SU-DHL-6 (cell line): ENCODE measurements around the gene C5orf24.

Experiments used
- H2AFZ ChIP-seq: fragments of 200-600 bp; sonication (generic); 2 replicates; pipeline ENCODE4 v1.6.1; 2014; ENCODE audit warnings: low read depth, mild to moderate bottlenecking, moderate library complexity, mixed read lengths, antibody characterized with exemption, low read length; ENCODE audit not compliant: severe bottlenecking
- H3F3A ChIP-seq: fragments of 200-600 bp; shearing (Covaris generic); 2 replicates; pipeline ENCODE4 v1.6.0; 2016; ENCODE audit warnings: antibody characterized with exemption, mild to moderate bottlenecking; ENCODE audit not compliant: insufficient read depth
- H3K27ac ChIP-seq: fragments of 200-600 bp; sonication (generic); 2 replicates; pipeline ENCODE4 v1.5.1; 2016; ENCODE audit warnings: low read depth, mild to moderate bottlenecking, low read length, moderate library complexity, mixed read lengths
- H3K27me3 ChIP-seq: fragments of 200-600 bp; sonication (generic), shearing (Covaris generic); 2 replicates; pipeline ENCODE4 v1.6.0; 2014; ENCODE audit warnings: mild to moderate bottlenecking, low read length
- H3K36me3 ChIP-seq: fragments of 200-600 bp; sonication (generic); 2 replicates; pipeline ENCODE4 v1.6.1; 2014; ENCODE audit warnings: mild to moderate bottlenecking, low read length, mixed read lengths
- H3K4me2 ChIP-seq: fragments of 300-600, 200-600 bp; shearing (Covaris generic), sonication (generic); 2 replicates; pipeline ENCODE4 v1.6.0; 2014; ENCODE audit warnings: low read length, low read depth, mild to moderate bottlenecking; ENCODE audit not compliant: poor library complexity, severe bottlenecking
- H3K4me3 ChIP-seq: fragments of 200-600 bp; sonication (generic); 2 replicates; pipeline ENCODE4 v1.5.1; 2014; ENCODE audit warnings: antibody characterized with exemption, low read length, mild to moderate bottlenecking, mixed read lengths; ENCODE audit not compliant: insufficient read depth, poor library complexity, severe bottlenecking
- H3K79me2 ChIP-seq: fragments of 200-600 bp; sonication (generic); 2 replicates; pipeline ENCODE4 v1.6.1; 2014; ENCODE audit warnings: mild to moderate bottlenecking, low read length, moderate library complexity; ENCODE audit not compliant: insufficient read depth
- H3K9ac ChIP-seq: fragments of 200-600 bp; sonication (generic); 2 replicates; pipeline ENCODE4 v1.7.0; 2014; ENCODE audit warnings: mild to moderate bottlenecking, low read length
- H3K9me2 ChIP-seq: fragments of 200-600 bp; sonication (generic); replicated peaks from 2 replicates; pipeline ENCODE4 v1.6.1; 2014; ENCODE audit warnings: low read length; ENCODE audit not compliant: insufficient read depth
- H3K9me3 ChIP-seq: fragments of 200-600 bp; sonication (generic); 2 replicates; pipeline ENCODE4 v1.6.1; 2014; ENCODE audit warnings: low read length, mixed read lengths; ENCODE audit not compliant: insufficient read depth
- H4K20me1 ChIP-seq: fragments of 200-600 bp; sonication (generic); 2 replicates; pipeline ENCODE4 v1.6.1; 2014; ENCODE audit warnings: low read depth, mild to moderate bottlenecking, antibody characterized with exemption, low read length, moderate library complexity, mixed read lengths
- CTCF ChIP-seq: fragments of 200-600 bp; sonication (generic); IDR thresholded peaks from one replicate; pipeline ENCODE4 v1.5.1; 2017; ENCODE audit warnings: antibody characterized with exemption, mild to moderate bottlenecking, low read length, moderate library complexity; ENCODE audit not compliant: insufficient read depth, poor library complexity, severe bottlenecking
- EZH2phosphoT487 ChIP-seq: fragments of 200-600 bp; sonication (generic), shearing (Covaris generic); conservative IDR thresholded peaks from 2 replicates; pipeline ENCODE4 v1.6.1; 2018; ENCODE audit warnings: mild to moderate bottlenecking, antibody characterized with exemption, low read length, moderate library complexity, mixed read lengths

C5orf24 gene

DNA sequence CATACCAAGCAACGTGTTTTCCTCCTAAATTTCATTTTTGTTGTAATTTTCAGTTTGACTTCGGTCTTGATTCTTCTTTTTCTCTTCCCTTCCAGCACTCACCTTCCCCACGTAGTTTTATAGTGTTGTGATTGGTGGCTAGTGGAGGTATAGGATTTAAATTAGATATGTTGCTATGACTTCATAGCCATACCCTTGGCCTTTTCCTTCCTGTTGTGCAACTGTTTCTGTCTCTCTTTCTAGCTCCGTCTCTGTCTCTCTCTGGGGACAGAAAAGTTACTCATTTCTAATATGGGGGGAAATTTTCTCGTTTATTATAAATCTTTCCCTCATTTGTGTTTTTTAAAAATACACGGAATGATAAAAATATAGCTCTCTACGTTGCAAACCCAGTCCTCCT lies 20.6 kb upstream of the C5orf24 start:
- H3K9me2 ChIP-seq: no peaks in the 10 kb centered on the region
- H3K9me3 ChIP-seq: no peaks in the 10 kb centered on the region
- H3K79me2 ChIP-seq: 0 out of 2 replicates have a peak, but pooled peaks cover 3% of the 10 kb centered on the region
- no peak overlapping the region for H2AFZ ChIP-seq
- TF ChIP-seq CTCF: no peak
- no peak for TF ChIP-seq EZH2phosphoT487
- no peaks in the 10 kb centered on the region for H3K27me3 ChIP-seq
- no peaks in the 10 kb centered on the region for H4K20me1 ChIP-seq
- H3F3A ChIP-seq: peaks cover 14% of the 10 kb centered on the region
- no peak overlapping the region for H3K4me2 ChIP-seq
- no peak overlapping the region for H3K4me3 ChIP-seq
- H3K27ac ChIP-seq: no peak overlapping the region
- H3K9ac ChIP-seq: no peak overlapping the region
- H3K36me3 ChIP-seq: peaks cover 41% of the 10 kb centered on the region

- no peaks in the 10 kb centered on the region for H3K9me2 ChIP-seq
- H4K20me1 ChIP-seq: no peaks in the 10 kb centered on the region
- H3K4me2 ChIP-seq: no peak overlapping the region
- H3F3A ChIP-seq: peaks cover 5% of the 10 kb centered on the region
- H3K27ac ChIP-seq: no peak overlapping the region
- H3K36me3 ChIP-seq: peaks cover 14% of the 10 kb centered on the region
- no peaks in the 10 kb centered on the region for H3K27me3 ChIP-seq
- H2AFZ ChIP-seq: no peak overlapping the region
- H3K9me3 ChIP-seq: no peaks in the 10 kb centered on the region
- no peak for TF ChIP-seq EZH2phosphoT487
- no peak for TF ChIP-seq CTCF
- no peak overlapping the region for H3K4me3 ChIP-seq
- no peaks in the 10 kb centered on the region for H3K79me2 ChIP-seq
- H3K9ac ChIP-seq: no peak overlapping the region
These were observed 12.3 kb upstream of the C5orf24 start for GRCh38 chr5:134833340-134834032.

GRCh38 chr5:134835623-134836022 lies 10.1 kb upstream of the C5orf24 start:
- Histone ChIP-seq H3F3A (no peaks in the 10 kb centered on the region), H3K9me3 (no peaks in the 10 kb centered on the region), H3K36me3 (peaks cover 3% of the 10 kb centered on the region; the same call in 1 of the 2 replicates), H3K9ac (no peak overlapping the region), H3K79me2 (no peaks in the 10 kb centered on the region), H2AFZ (no peak overlapping the region), H3K9me2 (no peaks in the 10 kb centered on the region), H4K20me1 (no peaks in the 10 kb centered on the region), H3K27ac (no peak overlapping the region), H3K4me2 (no peak overlapping the region), H3K27me3 (no peaks in the 10 kb centered on the region), H3K4me3 (no peak overlapping the region)
- TF ChIP-seq CTCF: no peak
- no peak for TF ChIP-seq EZH2phosphoT487
